PC-9 (cell line): ENCODE results near the gene PRLHR.

Source experiments
- EZH2 ChIP-seq: fragments of 200-600 bp; sonication (generic); IDR thresholded peaks from 2 replicates; pipeline ENCODE4 v1.8.0; 2017; ENCODE audit warnings: antibody characterized with exemption, low read depth
- TF ChIP-seq, protein P1 (sequence below): fragments of 200-600 bp; sonication (generic); conservative IDR thresholded peaks from 2 replicates; pipeline ENCODE4 v1.6.1; 2017; ENCODE audit warnings: mixed run types, antibody characterized with exemption, mild to moderate bottlenecking, moderate library complexity

DNA sequence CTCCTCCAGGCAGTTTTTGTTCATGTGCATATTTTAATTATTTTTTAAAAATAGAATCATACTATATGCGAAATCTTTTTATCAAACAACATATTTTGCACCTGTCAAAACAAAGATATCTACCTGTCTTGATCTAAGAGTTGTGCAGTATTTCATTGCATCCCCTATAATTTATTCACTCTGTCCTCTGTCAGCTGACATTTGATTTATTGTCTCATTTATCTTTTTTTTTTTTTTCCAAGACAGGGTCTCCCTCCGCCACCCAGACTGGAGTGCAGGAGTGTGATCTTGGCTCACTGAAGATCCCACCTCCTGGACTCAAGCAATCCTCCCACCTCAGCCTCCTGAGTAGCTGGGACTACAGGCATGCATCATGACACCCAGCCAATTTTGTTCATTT, 49.0 kb downstream of the PRLHR start:
- TF ChIP-seq, protein P1, sequence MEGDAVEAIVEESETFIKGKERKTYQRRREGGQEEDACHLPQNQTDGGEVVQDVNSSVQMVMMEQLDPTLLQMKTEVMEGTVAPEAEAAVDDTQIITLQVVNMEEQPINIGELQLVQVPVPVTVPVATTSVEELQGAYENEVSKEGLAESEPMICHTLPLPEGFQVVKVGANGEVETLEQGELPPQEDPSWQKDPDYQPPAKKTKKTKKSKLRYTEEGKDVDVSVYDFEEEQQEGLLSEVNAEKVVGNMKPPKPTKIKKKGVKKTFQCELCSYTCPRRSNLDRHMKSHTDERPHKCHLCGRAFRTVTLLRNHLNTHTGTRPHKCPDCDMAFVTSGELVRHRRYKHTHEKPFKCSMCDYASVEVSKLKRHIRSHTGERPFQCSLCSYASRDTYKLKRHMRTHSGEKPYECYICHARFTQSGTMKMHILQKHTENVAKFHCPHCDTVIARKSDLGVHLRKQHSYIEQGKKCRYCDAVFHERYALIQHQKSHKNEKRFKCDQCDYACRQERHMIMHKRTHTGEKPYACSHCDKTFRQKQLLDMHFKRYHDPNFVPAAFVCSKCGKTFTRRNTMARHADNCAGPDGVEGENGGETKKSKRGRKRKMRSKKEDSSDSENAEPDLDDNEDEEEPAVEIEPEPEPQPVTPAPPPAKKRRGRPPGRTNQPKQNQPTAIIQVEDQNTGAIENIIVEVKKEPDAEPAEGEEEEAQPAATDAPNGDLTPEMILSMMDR = no peak
- no peak for TF ChIP-seq EZH2
